GM19463 (cell line): ENCODE results near the gene RASGRP3.
A peak's percentile ranks its signal among the peaks of the same experiment; 100 is the strongest.

Experiments
- ATAC-seq: cut with Tn5 transposase; IDR thresholded peaks from one replicate; pipeline ENCODE4 v1.9.1; 2021; ENCODE audit warnings: mild to moderate bottlenecking, moderate library complexity; ENCODE audit not compliant: unreplicated experiment

The RASGRP3 gene

DNA sequence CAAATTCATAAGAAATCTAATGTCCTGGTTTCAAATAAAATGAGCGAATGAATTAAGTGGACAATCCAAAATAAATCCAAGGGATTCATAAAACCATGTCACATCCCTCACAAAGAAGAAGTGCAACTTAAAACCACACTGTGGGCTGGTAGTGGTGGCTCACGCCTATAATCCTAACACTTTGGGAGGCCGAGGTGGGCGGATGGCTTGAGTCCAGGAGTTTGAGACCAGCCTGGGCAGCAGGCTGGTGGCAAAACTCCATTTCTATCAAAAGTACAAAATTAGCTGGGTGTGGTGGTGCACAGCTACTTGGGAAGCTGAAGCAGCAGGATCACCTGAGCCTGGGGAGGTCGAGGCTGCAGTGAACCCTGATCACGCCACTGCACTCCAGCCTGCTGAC is 97.2 kb downstream of the RASGRP3 start:
- no peak for ATAC-seq

DNA sequence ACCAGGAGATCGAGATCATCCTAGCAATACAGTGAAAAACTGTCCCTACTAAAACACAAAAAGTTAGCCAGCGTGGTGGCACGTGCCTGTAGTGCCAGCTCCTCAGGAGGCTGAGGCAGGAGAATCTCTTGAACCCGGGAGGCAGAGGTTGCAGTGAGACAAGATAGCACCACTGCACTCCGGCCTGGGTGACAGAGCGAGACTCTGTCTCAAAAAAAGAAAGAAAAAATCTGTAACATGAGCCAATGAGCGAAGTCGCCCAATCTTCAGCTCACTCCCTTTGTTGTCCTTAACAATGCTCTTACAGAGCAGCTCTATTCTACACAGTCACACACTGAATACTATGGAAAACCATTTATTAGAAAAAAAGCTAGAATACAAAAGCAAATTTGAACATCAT is 100.6 kb downstream of the RASGRP3 start:
- ATAC-seq = no peak

DNA sequence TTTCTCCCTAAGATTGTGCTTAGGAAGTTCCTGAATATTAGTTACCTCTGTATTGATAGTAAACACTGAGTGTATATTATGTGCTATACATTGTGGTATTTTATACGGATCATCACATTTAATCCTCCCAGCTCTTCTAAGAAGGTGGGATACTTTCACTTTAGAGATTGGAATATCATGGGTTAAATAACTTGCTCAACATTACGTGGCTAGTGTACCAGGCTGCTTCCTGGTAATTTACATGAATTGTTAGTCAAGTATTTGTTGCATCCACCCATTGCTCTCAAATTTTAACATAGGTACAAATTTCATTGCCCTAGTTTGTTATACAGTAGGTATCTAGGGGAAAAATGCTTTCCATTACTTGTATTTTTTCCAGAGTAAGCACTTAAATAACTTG is 101.2 kb downstream of the RASGRP3 start:
- no peak for ATAC-seq

GRCh38 chr2:33579227-33579626 is 102.8 kb downstream of the RASGRP3 start:
- no peak for ATAC-seq

DNA sequence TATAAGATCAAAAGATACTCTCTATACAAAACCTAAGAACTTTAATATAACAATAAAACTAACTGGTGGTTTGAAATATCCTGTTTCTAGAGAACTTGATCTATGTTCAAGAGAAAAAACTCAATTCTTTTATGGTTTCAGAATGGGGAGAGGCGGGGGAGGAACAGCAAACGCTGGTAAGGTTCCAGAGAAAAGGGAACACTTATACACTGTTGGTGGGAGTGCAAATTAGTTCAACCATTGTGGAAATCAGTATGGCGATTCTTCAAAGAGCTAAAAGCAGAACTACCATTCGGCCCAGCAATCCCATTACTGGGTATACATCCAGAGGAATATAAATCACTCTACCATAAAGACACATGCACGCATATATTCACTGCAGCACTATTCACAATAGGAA is 105.4 kb downstream of the RASGRP3 start:
- no peak for ATAC-seq

DNA sequence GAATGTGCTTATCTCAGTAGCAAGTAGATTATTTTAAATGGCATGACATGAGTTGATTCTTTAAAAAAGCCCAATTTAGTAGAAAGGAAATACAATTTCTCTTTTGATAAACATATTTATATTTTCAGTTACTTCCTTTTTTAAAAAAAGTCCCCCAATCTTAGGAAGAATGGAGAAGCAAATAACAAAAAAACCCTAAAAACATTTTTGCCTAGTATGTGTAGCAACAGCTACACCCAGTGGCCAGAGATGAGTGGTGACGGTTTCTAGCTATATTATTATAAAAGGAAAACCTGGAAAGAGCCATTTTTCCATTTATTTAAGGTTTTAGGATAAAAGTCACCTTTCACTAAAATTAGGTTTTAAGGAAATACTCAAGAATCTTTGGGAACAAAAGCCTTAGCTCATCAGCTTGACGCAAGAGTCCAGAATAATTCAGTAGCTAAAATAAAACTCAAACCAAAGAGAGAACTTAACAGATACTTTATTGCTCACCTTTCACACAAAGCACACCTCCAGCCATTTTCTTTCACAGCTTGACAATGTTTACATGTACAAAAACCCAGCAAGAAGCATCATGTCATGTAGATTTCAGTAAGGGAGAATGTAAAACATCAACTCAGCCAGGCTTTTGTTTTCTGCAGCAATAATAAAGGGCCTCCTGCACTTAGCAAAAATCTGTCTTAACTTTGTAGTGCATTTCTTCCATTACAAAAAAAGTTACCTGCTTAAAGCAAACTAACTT is 106.9 kb downstream of the RASGRP3 start:
- no peak for ATAC-seq

DNA sequence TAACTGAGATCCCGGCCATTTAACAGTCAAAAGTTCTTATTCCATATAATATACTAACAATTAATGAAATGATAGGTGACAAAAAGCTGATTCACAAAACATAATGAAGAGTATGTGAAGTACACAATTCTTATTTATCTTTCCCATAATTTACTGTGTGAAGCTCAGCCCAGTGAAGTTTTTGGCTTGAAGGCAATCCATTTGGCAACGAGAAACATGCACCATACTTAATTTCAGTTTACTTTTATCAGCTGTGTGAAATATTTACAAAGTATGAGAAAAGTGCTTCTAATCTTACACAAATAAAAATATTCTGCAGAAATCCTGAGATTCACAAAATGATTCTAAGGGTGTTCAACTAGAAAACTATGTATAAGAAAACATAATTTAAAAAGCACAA is 110.3 kb downstream of the RASGRP3 start:
- ATAC-seq = no peak

GRCh38 chr2:33588232-33588631 is 111.8 kb downstream of the RASGRP3 start:
- ATAC-seq = no peak

DNA sequence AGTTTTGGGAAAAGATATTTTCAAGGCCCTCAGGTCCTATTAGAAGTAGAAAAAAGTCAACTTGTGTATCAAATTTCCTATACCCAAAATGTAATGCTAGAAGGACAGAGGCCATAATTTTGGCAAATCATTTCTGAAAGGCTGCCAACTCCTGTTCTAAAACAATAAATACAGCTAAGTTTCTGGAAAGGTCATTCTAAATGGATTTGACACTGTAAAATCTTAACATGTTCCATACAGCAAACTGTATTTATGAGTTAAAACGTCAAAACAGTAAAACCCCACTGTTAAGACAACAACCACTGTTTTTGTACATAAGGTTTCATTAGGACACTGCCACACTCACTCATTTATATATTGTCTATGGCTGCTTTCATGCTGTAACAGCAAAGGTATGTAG is 113.0 kb downstream of the RASGRP3 start:
- no peak for ATAC-seq

DNA sequence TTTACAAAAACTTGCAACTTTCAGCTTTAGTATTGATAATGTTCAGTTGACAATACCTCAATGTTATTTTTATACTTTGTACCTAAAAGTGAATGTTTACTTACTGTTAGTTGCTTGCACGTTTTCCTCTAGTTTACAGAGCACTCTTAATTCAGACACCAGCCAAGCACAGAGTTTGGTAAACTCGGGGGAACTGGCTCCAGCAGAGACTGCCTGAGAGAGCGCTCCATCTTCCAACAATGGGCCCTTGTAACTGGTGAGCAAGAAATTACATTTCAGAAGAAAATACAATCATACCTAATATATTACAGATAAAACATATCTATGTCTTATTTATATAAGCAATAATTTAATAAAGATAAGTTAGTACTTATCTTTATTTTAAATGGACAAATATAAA is 118.9 kb downstream of the RASGRP3 start:
- ATAC-seq = no peak

- no peak for ATAC-seq
These were observed 120.6 kb downstream of the RASGRP3 start for GRCh38 chr2:33597026-33597425.

GRCh38 chr2:33598561-33599174 is 122.2 kb downstream of the RASGRP3 start:
- peak; percentile 43 for ATAC-seq

DNA sequence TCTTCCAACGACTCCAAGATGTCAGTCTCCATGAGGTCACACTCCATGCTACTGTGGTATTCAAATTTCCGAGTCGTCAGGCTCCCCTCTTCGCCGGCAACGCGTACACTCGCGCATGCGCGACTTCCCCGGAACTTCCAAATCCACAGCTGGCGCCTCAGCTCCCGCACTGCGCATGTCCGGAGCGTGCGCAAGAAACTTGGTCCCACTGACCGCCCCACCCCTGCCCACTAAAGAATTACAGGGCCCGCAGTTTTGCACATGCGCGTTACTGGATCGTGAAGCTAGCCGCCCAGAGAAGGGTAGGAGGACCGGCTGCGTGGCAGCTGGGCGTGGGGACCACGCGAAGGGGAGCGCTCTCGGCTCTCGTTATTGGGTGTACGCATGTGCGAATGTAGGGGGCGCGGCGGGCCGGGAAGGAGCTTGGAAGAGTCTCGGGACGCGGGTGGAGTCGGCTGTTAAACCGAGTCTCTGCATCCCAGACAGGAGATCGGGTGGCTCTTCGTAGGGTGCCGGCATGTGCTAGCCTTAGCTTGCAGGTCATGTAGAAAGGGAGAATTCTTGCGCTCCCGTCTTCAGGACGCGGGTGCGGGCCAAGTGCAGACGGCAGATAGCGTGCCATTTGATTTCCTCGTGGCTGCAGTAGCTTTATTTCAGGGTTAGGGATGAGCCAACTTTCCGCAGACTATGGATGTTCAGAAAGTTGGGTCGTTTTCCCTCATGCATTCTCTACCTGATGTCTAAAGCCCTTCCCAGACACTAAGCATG is 122.9 kb downstream of the RASGRP3 start, which contains the start of gene FAM98A:
FAM98A (minus strand) TSS at position 125 of the 768 bp plus-strand sequence; CDS start at position 47, 78 bp downstream.
- ATAC-seq = peak; percentile 85

- ATAC-seq = no peak
These were observed 123.4 kb downstream of the RASGRP3 start for GRCh38 chr2:33599943-33600192.

- ATAC-seq = no peak
These were observed 125.9 kb downstream of the RASGRP3 start for GRCh38 chr2:33602201-33602830.

DNA sequence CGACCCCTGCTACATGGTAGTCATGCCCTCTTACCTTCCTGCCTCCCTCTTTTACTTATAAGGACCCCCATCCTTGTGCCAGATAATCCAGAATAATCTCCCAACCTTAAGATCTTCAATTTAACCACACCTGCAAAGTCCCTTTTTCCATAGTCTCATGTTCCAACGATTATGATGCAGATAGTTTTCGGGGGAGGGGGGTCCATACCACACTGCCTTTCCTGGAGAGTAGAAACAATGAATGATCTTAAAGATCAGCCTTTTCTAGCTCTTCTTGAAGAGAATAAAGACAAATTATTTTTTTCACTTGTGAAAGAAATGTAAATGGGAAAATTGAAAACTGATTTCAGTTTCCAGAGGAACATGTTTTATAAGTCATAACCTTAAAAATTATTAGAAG is 127.0 kb downstream of the RASGRP3 start:
- ATAC-seq = no peak

- no peak for ATAC-seq
These were observed 128.6 kb downstream of the RASGRP3 start for GRCh38 chr2:33605056-33605455.

DNA sequence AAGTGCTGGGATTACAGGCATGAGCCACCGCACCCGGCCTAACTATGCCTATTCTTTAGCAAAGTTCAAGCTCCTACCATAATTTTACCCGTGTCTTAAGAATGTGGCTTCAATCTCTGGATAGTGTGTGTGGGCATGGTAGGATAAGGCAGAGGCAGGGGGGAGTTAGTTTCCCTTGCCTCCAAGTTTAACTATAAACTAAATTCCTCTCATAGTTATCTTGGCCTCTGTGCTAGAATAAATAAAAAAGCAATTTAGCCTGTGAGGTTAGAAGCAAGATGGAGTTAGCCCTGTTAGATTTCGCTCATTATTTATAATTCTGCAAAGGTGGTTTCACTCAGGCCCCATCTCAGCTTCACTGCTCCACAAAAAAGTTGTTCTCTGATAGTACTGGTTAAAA is 129.7 kb downstream of the RASGRP3 start:
- ATAC-seq = no peak

DNA sequence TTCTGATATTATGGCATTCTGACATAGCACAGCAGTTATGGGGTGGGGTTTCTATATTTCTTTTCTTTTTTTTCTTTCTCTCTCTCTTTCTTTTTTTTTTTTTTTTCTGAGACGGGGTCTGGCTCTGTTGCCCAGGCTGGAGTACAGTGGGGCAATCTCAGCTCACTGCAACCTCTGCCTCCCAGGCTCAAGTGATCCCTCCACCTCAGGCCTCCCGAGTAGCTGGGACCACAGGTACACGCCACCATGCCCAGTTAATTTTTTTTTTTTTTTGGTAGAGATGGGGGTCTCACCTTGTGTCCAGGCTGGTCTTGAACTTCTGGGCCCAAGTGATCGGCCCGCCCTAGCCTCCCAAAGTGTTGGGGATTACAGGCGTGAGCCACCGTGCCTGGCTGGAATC is 130.2 kb downstream of the RASGRP3 start:
- no peak for ATAC-seq

GRCh38 chr2:33607251-33607721 is 130.8 kb downstream of the RASGRP3 start:
- no peak for ATAC-seq

GRCh38 chr2:33607905-33608304 is 131.5 kb downstream of the RASGRP3 start:
- no peak for ATAC-seq

DNA sequence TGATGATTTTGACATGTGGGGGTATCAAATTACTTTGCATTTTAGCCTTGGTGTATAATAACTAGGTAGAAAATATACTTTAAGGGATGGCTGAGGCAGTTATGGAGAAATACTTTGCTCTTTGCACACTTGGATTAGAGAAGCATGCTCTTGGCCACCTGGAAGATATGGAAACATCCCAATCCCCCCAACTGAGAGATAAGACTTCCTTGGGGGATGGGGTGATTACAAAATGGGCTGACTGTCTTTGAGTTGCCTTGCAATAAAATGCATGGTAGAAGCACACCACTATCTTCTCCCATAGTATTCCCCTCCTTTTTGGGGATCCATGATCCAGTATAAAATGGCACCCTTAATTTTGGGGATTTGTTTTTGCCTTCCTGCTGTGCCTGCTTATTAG is 137.7 kb downstream of the RASGRP3 start:
- ATAC-seq = no peak
